HCT116 (cell line): ENCODE results near the gene STX16. TPM values are rescaled to one million over a fixed set of nuclear protein-coding genes. Genes with fewer than 3 reads are reported as not detected.

Experiments
- ATAC-seq: fragments of 200-7000 bp; cut with Tn5 transposase; 2 replicates; pipeline ENCODE4 v1.9.1; 2020; ENCODE audit warnings: mild to moderate bottlenecking, moderate library complexity
- BruUV-seq: library from RNA; stranded (reverse); fragments of 400-500 nt; replicated peaks from 2 replicates; lab custom pipeline; 2021; lab: Mats Ljungman, UMichigan
- CTCF ChIA-PET: fragments of 300-600 bp; sonication (Branson Sonifier 250); formaldehyde crosslinking; loops from one replicate; lab custom pipeline; 2021; ENCODE audit warnings: antibody characterized with exemption; lab: Charles Lee
- POLR2A ChIA-PET: fragments of 300-600, 350-600 bp; sonication (Branson Sonifier 250); formaldehyde crosslinking; loops from one replicate; lab custom pipeline; 2021; ENCODE audit warnings: antibody characterized with exemption; lab: Charles Lee
- RAD21 ChIA-PET, 2 experiments: fragments of 300-600 bp; sonication (Branson Sonifier 250); formaldehyde crosslinking; loops; one replicate each; lab custom pipeline; 2023; ENCODE audit warnings: low total read pairs in 2 of 2; ENCODE audit not compliant: uncharacterized antibody in 2 of 2, unreplicated experiment in 2 of 2, low non-redundant PET in 1 of 2; lab: Charles Lee
- DNase-seq: peaks from one replicate; pipeline ENCODE4 v3.0.0-alpha.2; 2010; ENCODE audit warnings: low read depth, low spot score
- H2AFZ ChIP-seq: fragments of 200-600 bp; shearing (Covaris generic), sonication (generic); 2 replicates; pipeline ENCODE4 v1.6.1; 2017; ENCODE audit warnings: low read depth, mixed run types, mixed read lengths, antibody characterized with exemption, low read length; ENCODE audit not compliant: poor library complexity, severe bottlenecking
- H3K27ac ChIP-seq: 2 replicates; pipeline ENCODE4 v1.5.1; 2012; ENCODE audit warnings: low read depth, low read length
- H3K27me3 ChIP-seq: fragments of 200-600 bp; sonication (generic); 2 replicates; pipeline ENCODE4 v1.6.1; 2016; ENCODE audit warnings: mixed run types, low read length, mixed read lengths; ENCODE audit not compliant: insufficient read depth
- H3K36me3 ChIP-seq, 2 experiments: fragments of 200-500 bp in 1 of 2; fragments of 200-600 bp in 1 of 2; sonication (Bioruptor generic) in 1 of 2; sonication (generic) in 1 of 2; 2 replicates each; pipeline versions ENCODE4 v1.5.1 to v1.6.1; 2014 to 2016; ENCODE audit warnings: low read length in 2 of 2, inconsistent platforms in 1 of 2, mixed read lengths in 1 of 2, mixed run types in 1 of 2; ENCODE audit not compliant: insufficient read depth in 2 of 2, control insufficient read depth in 1 of 2
- H3K4me1 ChIP-seq, 2 experiments: fragments of 200-600 bp in 1 of 2; sonication (generic) in 1 of 2; 2 replicates each; pipeline versions ENCODE4 v1.5.1 to v1.6.1; 2012 to 2017; ENCODE audit warnings: low read length in 2 of 2, inconsistent platforms in 1 of 2, mild to moderate bottlenecking in 1 of 2, mixed read lengths in 1 of 2, mixed run types in 1 of 2, moderate library complexity in 1 of 2; ENCODE audit not compliant: insufficient read depth in 2 of 2, control insufficient read depth in 1 of 2
- H3K4me2 ChIP-seq: fragments of 200-600 bp; sonication (generic); 2 replicates; pipeline ENCODE4 v1.6.1; 2017; ENCODE audit warnings: mixed run types, low read length, mixed read lengths
- H3K4me3 ChIP-seq, 2 experiments: fragments of 200-600 bp in 1 of 2; sonication (generic) in 1 of 2; replicated peaks in 1 of 2; 2 replicates each; pipeline ENCODE4 v1.5.1; 2011 to 2016; ENCODE audit warnings: low read length in 2 of 2, control low read depth in 1 of 2, low read depth in 1 of 2, mild to moderate bottlenecking in 1 of 2, mixed read lengths in 1 of 2, mixed run types in 1 of 2
- H3K79me2 ChIP-seq: fragments of 200-600 bp; sonication (generic); 2 replicates; pipeline ENCODE4 v1.6.1; 2017; ENCODE audit warnings: mild to moderate bottlenecking, mixed run types, low read length, moderate library complexity, mixed read lengths; ENCODE audit not compliant: insufficient read depth
- H3K9ac ChIP-seq: fragments of 200-600 bp; sonication (generic); 2 replicates; pipeline ENCODE4 v1.6.1; 2016; ENCODE audit warnings: low read length, mixed read lengths
- H3K9me2 ChIP-seq: fragments of 200-600 bp; sonication (generic), shearing (Covaris generic); 2 replicates; pipeline ENCODE4 v1.6.1; 2017; ENCODE audit warnings: mixed run types, mild to moderate bottlenecking, moderate library complexity; ENCODE audit not compliant: insufficient read depth
- H3K9me3 ChIP-seq, 2 experiments: fragments of 200-500 bp in 1 of 2; fragments of 200-600 bp in 1 of 2; sonication (Bioruptor generic) in 1 of 2; sonication (generic) in 1 of 2; 2 replicates each; pipeline ENCODE4 v1.6.1; 2014 to 2017; ENCODE audit warnings: low read length in 2 of 2, mixed read lengths in 2 of 2, inconsistent platforms in 1 of 2, low read depth in 1 of 2, mild to moderate bottlenecking in 1 of 2, mixed run types in 1 of 2, moderate library complexity in 1 of 2; ENCODE audit not compliant: control insufficient read depth in 1 of 2, insufficient read depth in 1 of 2
- H4K20me1 ChIP-seq: fragments of 200-600 bp; sonication (generic), shearing (Covaris generic); 2 replicates; pipeline ENCODE4 v1.6.1; 2017; ENCODE audit warnings: mixed run types, mild to moderate bottlenecking, moderate library complexity; ENCODE audit not compliant: insufficient read depth
- CBX3 ChIP-seq: IDR thresholded peaks from 2 replicates; pipeline ENCODE4 v1.6.1; 2012; ENCODE audit warnings: low read depth
- EGR1 ChIP-seq: IDR thresholded peaks from 2 replicates; pipeline ENCODE4 v1.6.1; 2012; ENCODE audit warnings: low read depth
- ELF1 ChIP-seq: IDR thresholded peaks from 2 replicates; pipeline ENCODE4 v1.6.1; 2012; ENCODE audit warnings: low read depth, borderline replicate concordance
- EZH2 ChIP-seq: fragments of 200-600 bp; sonication (generic); IDR thresholded peaks from 2 replicates; pipeline ENCODE4 v1.6.1; 2017; ENCODE audit warnings: antibody characterized with exemption, mixed run types
- FOSL1 ChIP-seq: IDR thresholded peaks from 2 replicates; pipeline ENCODE4 v1.6.1; 2012; ENCODE audit warnings: low read depth
- JUND ChIP-seq: IDR thresholded peaks from 2 replicates; pipeline ENCODE4 v1.6.1; 2012
- POLR2AphosphoS5 ChIP-seq: IDR thresholded peaks from 2 replicates; pipeline ENCODE4 v1.6.1; 2011; ENCODE audit warnings: mild to moderate bottlenecking, low read depth, low read length, moderate library complexity
- RAD21 ChIP-seq: IDR thresholded peaks from 2 replicates; pipeline ENCODE4 v1.6.1; 2012; ENCODE audit warnings: low read depth, mild to moderate bottlenecking
- SIN3A ChIP-seq: IDR thresholded peaks from 2 replicates; pipeline ENCODE4 v1.6.1; 2012; ENCODE audit warnings: low read depth
- SP1 ChIP-seq: IDR thresholded peaks from 2 replicates; pipeline ENCODE4 v1.6.1; 2012; ENCODE audit warnings: low read depth
- TCF7L2 ChIP-seq: IDR thresholded peaks from 2 replicates; pipeline ENCODE4 v1.7.0; 2011; ENCODE audit warnings: borderline replicate concordance, inconsistent platforms; ENCODE audit not compliant: insufficient read depth, insufficient read length; ENCODE audit errors: extremely low read depth
- YY1 ChIP-seq: IDR thresholded peaks from 2 replicates; pipeline ENCODE4 v1.6.1; 2011; ENCODE audit warnings: low read length, low read depth, moderate library complexity, mild to moderate bottlenecking; ENCODE audit not compliant: insufficient replicate concordance; ENCODE audit errors: extremely low read depth
- ZFX ChIP-seq: fragments of 450-650 bp; IDR thresholded peaks from 2 replicates; pipeline ENCODE4 v1.6.1; 2017
- intact Hi-C: fragments of 100-400 bp; cut with micrococcal nuclease; formaldehyde crosslinking; loops from 2 replicates; pipeline ENCODE4 v1.10.0; 2022
- total RNA-seq: library from RNA; stranded (reverse); gene quantifications from one replicate; pipeline ENCODE4 v1.2.1, GENCODE V29; 2021; ENCODE audit not compliant: unreplicated experiment
- TF ChIP-seq, protein P1 (sequence below): IDR thresholded peaks from 2 replicates; pipeline ENCODE4 v1.6.1; 2012; ENCODE audit warnings: low read depth
- TF ChIP-seq, protein P2 (sequence below): IDR thresholded peaks from 2 replicates; pipeline ENCODE4 v1.6.1; 2012
- TF ChIP-seq, protein P3 (sequence below): IDR thresholded peaks from 2 replicates; pipeline ENCODE4 v1.6.1; 2011; ENCODE audit warnings: mild to moderate bottlenecking, low read length, moderate library complexity; ENCODE audit not compliant: insufficient replicate concordance; ENCODE audit errors: extremely low read depth

STX16 gene
- total RNA-seq, 1 experiment from 2014 or later: 55.1 TPM

DNA sequence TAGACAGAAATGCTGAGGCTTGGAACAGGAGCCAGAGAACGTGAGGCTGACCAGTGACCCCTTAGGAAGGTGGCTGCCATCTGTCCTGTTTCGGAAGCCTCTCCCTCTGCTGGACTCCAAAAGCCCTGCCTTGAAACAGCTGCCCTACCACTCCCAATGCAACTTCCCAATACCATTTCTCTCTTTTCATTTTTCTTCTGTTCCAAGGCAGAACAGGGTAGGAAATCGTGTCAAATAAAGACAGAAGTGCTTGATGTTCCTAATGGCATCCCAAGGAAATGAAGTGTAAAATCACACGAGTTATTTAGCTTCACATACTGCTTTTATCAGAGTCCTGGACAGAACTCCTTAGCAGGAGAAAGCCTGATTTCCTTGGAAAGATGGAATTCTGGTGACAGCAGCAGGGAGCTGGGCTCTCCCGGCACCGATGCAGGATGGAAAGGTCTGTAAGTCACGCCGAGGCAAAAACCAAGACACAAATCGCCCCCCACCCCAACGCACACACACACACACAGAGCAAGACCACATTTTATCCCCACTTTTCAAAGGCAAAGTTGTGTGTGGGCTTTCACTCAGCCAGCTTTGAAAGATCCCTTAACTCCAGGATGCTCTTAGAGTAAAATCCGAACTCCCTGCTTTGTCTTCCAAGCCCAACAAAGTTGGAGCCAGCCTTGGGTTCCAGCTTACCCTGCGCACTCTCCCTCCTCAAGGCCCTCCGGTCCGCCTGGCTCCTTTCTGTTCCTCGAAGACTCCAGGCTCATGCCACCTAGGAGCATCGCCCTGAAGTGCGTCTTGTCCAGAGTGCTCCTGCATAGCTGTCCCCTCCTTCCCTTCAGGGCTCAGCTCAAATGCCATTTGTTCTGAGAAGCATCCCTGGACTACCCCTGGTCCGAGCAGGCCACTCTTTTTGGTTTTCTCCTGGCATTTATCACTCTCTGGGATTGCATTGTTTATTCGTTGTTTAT lies 11.6 kb upstream of the STX16 start:
- H3K9me3 ChIP-seq: no peaks in the 10 kb centered on the region
- TF ChIP-seq, protein P1, sequence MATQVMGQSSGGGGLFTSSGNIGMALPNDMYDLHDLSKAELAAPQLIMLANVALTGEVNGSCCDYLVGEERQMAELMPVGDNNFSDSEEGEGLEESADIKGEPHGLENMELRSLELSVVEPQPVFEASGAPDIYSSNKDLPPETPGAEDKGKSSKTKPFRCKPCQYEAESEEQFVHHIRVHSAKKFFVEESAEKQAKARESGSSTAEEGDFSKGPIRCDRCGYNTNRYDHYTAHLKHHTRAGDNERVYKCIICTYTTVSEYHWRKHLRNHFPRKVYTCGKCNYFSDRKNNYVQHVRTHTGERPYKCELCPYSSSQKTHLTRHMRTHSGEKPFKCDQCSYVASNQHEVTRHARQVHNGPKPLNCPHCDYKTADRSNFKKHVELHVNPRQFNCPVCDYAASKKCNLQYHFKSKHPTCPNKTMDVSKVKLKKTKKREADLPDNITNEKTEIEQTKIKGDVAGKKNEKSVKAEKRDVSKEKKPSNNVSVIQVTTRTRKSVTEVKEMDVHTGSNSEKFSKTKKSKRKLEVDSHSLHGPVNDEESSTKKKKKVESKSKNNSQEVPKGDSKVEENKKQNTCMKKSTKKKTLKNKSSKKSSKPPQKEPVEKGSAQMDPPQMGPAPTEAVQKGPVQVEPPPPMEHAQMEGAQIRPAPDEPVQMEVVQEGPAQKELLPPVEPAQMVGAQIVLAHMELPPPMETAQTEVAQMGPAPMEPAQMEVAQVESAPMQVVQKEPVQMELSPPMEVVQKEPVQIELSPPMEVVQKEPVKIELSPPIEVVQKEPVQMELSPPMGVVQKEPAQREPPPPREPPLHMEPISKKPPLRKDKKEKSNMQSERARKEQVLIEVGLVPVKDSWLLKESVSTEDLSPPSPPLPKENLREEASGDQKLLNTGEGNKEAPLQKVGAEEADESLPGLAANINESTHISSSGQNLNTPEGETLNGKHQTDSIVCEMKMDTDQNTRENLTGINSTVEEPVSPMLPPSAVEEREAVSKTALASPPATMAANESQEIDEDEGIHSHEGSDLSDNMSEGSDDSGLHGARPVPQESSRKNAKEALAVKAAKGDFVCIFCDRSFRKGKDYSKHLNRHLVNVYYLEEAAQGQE: no peak
- TF ChIP-seq SP1 (no peak), TCF7L2 (no peak), SIN3A (no peak), YY1 (no peak), JUND (no peak), RAD21 (no peak), FOSL1 (no peak), ZFX (no peak), EGR1 (no peak), CBX3 (no peak), POLR2AphosphoS5 (no peak), ELF1 (no peak), EZH2 (no peak)
- TF ChIP-seq, protein P2, sequence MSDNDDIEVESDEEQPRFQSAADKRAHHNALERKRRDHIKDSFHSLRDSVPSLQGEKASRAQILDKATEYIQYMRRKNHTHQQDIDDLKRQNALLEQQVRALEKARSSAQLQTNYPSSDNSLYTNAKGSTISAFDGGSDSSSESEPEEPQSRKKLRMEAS: no peak
- TF ChIP-seq, protein P3, sequence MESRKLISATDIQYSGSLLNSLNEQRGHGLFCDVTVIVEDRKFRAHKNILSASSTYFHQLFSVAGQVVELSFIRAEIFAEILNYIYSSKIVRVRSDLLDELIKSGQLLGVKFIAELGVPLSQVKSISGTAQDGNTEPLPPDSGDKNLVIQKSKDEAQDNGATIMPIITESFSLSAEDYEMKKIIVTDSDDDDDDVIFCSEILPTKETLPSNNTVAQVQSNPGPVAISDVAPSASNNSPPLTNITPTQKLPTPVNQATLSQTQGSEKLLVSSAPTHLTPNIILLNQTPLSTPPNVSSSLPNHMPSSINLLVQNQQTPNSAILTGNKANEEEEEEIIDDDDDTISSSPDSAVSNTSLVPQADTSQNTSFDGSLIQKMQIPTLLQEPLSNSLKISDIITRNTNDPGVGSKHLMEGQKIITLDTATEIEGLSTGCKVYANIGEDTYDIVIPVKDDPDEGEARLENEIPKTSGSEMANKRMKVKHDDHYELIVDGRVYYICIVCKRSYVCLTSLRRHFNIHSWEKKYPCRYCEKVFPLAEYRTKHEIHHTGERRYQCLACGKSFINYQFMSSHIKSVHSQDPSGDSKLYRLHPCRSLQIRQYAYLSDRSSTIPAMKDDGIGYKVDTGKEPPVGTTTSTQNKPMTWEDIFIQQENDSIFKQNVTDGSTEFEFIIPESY: no peak
- intact Hi-C loops: no loop called here
- ChIA-PET POLR2A (interaction anchor here (0.8 kb wide), 1 partner anchor 12 kb away, joined by 3 read pairs; the partner anchor contains the start of gene STX16), RAD21 (no interaction called here), CTCF (no interaction called here)
- no peak overlapping the region for H2AFZ ChIP-seq
- no peak overlapping the region for H3K27ac ChIP-seq
- H3K4me1 ChIP-seq: peaks cover 0 to 2% of the 10 kb centered on the region in 2 experiments; a peak in 1 of 4 replicates
- ATAC-seq: no peak
- no peak overlapping the region for H3K4me2 ChIP-seq
- no peak overlapping the region for H3K9ac ChIP-seq
- no peak overlapping the region for H3K4me3 ChIP-seq
- H3K79me2 ChIP-seq: no peaks in the 10 kb centered on the region
- no peaks in the 10 kb centered on the region for H4K20me1 ChIP-seq
- no peaks in the 10 kb centered on the region for H3K9me2 ChIP-seq
- no TSS peak for BruUV-seq
- no peaks in the 10 kb centered on the region for H3K36me3 ChIP-seq
- DNase-seq: no peak
- 0 out of 2 replicates have a peak, but pooled peaks cover 4% of the 10 kb centered on the region for H3K27me3 ChIP-seq
